Activated effector memory CD4-positive, alpha-beta T cell treated with Interleukin-2 at 50 U/mL for 16 hours (primary cell): ENCODE results near the gene SLC66A2.
"Not testable (repeated sequence)": the region's sequence is repeated elsewhere in the genome, so short reads cannot be mapped to it uniquely, and the experiment has no call there.

Experiments used
- DNase-seq: peaks from one replicate; pipeline ENCODE4 v3.0.0-alpha.2; 2020

The SLC66A2 gene

DNA sequence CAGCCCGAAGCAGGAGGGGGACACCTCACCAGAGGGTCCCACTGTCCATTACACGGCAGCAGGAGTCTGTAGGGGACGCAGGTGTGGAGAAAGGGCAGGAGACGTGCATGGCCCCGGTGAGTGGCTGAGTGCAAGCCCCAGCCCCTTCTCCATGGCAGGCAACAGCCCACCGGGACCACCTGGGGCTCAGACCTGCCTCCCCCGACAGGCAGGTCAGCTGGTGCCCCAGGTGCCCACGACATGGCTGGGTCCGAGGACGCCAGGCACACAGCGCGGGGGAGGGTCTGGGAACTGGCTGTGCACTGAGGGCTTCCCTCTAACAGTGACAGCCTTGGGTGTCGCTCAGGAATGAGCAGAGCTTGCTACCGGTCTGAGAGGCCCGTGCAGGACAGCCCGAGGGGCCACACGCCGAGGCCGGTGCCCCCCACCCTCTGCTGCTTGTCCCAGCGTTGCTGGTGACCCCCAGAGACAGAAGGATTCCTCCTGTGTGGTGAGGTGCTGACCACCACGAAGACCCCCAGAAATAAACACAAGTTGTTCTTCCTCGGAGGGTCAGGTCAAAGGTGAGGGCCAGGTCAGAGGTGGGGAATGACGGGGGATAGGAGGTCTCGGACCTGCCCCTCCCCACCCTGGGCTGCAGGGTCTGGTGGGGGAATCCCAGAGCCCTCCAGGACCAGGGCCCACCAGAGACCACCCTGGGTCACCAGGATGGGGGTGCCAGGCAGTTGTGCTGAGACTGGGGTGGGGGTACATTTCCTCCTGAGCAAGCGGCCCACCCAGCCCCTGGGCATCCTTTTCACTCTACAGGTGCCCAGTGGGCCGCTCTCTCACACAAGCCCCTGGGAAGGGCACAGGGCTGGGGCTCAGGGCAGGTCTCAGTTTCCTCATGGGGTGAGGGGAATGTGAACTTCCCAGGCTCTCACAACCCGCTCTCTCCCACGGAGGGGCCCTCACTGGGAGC lies 50.6 kb downstream of the SLC66A2 start:
- DNase-seq, result no peak

- DNase-seq, result no peak
These were observed 51.6 kb downstream of the SLC66A2 start for GRCh38 chr18:79899609-79900445.

DNA sequence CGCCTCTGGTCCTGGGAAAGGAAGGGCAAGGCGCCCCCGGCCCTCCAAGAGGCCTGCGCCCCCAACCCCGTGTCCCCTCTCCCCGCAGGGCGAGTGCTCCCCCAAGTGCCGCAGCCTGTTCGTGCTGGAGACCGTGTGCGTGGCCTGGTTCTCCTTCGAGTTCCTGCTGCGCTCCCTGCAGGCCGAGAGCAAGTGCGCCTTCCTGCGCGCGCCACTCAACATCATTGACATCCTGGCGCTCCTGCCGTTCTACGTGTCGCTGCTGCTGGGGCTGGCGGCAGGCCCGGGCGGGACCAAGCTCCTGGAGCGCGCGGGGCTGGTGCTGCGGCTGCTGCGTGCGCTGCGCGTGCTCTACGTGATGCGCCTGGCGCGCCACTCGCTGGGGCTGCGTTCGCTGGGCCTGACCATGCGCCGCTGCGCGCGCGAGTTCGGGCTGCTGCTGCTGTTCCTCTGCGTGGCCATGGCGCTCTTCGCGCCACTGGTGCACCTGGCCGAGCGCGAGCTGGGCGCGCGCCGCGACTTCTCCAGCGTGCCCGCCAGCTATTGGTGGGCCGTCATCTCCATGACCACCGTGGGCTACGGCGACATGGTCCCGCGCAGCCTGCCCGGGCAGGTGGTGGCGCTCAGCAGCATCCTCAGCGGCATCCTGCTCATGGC lies 52.4 kb downstream of the SLC66A2 start:
- no peak for DNase-seq

- no peak for DNase-seq
These were observed 53.4 kb downstream of the SLC66A2 start for GRCh38 chr18:79897940-79898625.

DNA sequence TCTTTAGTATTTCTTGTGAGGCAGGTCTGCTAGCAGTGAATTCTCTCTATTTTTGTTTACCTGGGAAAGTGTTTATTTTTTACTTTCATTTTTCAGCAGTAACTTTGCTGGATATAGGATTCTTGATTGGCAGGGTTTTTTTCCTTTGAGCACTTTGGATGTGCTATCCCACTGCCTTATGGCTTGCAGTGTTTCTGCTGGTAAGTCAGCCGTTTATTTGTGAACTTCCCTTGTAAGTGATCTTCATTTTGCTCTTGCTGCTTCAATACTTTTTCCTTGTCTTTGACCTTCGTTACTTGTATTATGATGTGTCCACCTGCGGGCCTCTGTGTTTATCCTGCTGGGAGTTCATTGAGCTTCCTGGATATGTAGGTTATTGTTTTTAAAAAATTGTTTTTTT lies 54.7 kb downstream of the SLC66A2 start:
- DNase-seq, result no peak

- no peak for DNase-seq
These were observed 60.8 kb downstream of the SLC66A2 start for GRCh38 chr18:79890674-79891073.

GRCh38 chr18:79889569-79889968 lies 61.9 kb downstream of the SLC66A2 start:
- no peak for DNase-seq

DNA sequence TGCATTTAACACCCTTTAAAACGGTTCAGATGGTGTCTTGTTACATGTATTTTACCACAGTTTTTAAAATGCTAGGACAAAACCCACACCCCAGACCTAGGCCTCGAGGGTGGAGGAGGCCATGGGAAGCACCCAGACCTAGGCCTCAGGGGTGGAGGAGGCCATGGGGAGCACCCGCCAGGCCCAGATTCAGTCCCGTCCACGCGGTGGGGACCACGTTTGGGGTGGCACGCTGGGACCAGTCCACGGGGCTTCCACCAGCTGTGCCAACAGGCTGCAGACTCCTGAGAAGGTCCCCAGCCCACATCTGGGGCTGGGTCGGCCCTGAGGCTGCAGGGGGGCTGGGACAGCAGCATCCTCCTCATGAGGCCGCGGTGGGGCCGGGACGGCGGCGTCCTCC lies 63.4 kb downstream of the SLC66A2 start:
- DNase-seq, result no peak

DNA sequence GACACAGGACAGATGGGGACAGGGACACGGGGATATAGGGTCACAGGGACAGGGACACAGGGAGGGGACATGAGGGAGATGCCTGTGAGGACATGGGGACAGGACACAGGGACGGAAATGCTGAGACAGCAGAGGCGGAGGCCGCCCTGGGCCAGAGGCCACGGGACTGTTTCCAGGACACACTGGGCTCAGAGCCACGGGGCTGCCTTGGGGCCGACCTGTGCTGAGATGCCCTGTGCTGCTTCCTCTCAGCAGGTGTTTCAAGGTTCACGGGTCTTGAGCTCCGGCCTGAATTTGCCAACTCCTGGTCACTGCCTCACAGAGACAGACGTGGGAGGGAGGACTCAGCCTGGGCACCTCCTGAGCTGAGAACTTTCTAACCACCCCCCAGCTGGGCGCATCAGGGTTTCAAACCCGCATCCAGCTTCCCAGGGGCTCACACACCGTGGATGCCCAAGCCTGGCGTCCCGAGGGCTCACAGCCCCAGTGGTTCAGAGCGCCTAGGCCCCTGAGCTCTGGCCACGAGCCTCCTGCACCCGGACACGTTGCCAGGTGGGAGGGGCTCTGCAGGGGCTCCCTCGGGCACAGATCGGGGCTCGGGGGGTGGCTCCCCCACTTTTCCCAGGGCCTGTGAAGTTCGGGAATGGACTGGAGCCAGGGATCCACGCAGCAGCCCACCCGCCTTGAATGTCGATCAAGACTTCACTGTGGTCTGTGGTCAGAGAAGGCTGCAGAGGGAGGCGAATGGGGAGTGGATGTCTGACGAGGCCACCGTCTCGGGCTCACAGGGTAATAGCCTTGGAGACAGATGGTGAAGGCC lies 64.1 kb downstream of the SLC66A2 start:
- DNase-seq, result no peak

DNA sequence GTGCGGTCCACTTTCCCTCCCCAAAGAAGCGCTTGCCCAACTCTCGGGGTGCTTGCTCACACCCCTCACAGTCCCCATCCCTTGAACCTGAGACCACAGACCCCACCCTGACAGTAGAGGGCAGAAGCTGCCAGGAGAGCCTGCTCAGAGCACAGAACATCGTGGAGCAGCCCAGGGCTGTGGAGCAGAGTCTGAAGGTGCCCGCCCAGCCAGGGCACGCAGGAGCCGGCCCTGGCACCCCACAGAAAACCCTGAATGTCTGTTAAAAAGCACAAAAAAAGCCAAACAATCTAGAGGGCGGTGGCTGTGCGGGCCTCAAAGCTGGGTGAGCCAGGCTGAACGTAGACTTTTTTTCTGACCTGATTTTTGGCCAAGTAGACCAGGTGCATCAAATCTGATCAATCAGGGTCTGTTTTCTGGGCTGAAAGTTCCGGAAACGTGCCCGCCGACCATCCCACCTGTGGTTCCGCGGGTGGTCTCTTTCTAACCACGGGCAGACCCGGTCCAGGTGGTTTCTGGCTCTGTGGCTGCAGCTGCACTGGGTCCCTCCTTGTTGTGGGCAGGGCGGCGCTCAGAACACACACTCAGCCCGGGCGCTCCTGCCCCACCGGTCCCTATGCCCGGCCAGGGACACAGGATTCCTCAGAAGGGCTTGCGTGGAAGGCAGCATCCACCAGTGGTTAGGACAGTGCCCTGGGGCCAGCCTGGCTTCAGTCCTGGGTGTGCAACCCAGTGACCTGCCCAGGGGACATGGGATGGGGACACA lies 66.3 kb downstream of the SLC66A2 start:
- DNase-seq, result no peak

GRCh38 chr18:79884294-79884962 lies 67.0 kb downstream of the SLC66A2 start:
- DNase-seq, result no peak

DNA sequence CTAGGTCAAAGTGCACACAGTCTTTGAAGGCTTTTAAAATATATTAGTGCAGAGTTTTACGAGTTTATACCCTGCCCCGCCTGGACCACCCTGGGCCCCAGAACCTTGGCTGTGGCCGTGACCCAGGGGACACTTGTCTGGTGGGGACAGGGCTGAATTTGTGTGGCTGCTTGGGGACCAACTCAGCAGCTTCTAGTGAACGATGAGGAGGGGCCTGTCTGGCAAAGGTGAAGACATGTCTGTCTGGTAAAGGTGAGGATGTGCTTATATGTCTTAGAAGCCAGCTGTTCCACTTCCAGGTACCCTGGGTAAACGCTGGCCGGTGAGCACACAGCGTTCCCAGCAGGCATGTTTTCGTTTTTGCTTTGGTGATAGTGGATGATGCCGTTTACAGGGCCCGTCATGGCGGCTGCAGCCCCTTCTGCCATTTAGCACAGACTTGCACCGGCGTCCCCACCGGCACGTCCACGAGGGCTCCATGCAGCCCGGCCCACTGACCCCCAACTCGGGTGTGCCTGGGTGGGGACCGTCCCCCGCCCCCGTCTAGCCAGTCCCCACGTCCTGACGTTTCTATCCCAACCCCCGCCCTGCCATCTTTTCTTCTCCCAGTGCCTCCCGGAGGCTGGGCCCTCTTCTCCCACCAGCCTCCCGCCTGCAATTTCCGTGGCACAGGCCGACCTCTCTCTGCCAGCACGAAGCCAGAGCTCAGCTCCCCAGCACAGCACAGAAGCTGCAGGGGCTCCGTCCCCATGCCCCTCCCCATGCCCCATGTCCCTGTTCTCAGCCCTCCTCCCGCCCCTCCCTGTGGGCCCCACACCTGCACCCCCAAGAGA lies 67.8 kb downstream of the SLC66A2 start:
- DNase-seq, result no peak

DNA sequence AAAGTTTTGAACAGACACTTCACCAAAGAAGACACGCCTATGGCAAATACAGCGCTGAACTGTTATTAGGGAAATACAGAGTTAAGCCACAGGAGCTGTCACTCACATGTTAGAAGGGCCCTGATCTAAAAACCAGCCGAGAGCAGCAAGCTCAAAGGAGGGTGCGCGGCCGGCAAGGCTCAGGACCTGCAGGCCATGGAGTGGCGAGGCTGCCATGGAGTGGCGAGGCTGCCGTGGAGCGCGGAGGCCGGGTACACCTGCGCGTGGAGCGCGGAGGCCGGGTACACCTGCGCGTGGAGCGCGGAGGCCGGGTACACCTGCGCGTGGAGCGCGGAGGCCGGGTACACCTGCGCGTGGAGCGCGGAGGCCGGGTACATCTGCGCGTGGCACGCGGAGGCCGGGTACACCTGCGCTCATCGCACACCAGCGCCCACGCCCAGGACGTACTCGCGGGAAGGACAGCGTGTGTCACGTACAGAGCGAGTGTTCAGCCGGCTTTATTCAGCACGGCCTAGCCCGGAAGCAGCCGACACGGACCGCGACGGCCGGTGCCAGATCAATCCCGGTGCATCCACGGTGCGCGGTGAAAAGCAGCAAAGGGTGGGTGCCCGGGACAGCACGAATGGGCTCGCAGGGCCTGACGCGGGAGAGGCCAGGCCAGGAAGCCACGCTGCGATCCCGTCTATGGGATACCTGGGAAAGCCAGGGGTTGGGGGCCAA lies 68.8 kb downstream of the SLC66A2 start:
- DNase-seq, result no peak

GRCh38 chr18:79881695-79882094 lies 69.8 kb downstream of the SLC66A2 start:
- DNase-seq, result no peak

DNA sequence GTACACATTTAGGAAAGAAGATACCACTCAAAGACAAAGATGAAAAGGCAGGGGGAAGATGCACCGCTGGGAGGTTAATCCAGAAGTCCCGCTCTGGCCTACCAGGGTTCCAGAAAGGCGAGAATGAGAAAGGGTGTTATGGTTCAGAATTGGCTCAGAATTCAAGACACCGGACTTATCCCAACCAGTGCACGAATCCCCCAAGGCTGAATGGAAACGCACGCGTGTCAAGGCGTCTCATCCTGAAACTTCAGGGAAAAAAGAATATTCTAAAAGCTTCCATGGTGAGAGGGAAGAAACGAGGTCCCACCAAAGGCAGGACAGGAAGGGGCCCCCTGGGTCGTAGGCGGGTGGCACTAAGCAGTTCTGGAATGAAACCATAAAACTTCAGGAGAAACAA lies 71.9 kb downstream of the SLC66A2 start:
- no peak for DNase-seq

- DNase-seq, result no peak
These were observed 72.6 kb downstream of the SLC66A2 start for GRCh38 chr18:79878741-79879378.

DNA sequence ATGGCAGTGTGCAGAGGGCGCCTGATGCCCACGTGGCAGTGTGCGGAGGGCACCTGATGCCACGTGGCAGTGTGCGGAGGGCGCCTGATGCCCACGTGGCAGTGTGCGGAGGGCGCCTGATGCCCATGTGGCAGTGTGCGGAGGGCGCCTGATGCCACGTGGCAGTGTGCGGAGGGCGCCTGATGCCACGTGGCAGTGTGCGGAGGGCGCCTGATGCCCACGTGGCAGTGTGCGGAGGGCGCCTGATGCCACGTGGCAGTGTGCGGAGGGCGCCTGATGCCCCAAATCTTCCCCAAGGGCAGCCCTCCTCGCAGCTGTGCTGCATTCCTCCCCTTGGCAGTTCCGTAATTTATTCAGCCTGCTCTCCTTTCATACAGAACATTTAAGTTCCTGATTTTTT lies 73.2 kb downstream of the SLC66A2 start:
- not testable (repeated sequence) for DNase-seq
